HFF-Myc (cell line): Measurements from ENCODE around the gene KRTAP9-8.
"Not testable (repeated sequence)": the region's sequence is repeated elsewhere in the genome, so short reads cannot be mapped to it uniquely, and the experiment has no call there.

Experiments
- DNase-seq: peaks from one replicate; pipeline ENCODE4 v3.0.0-alpha.2; 2011; ENCODE audit warnings: low read depth; ENCODE audit errors: extremely low read depth
- H3K4me3 ChIP-seq: replicated peaks from 2 replicates; pipeline ENCODE4 v1.5.1; 2011; ENCODE audit warnings: low read depth, mild to moderate bottlenecking, control low read depth, low read length
- TF ChIP-seq, protein P1 (sequence below): IDR thresholded peaks from 2 replicates; pipeline ENCODE4 v1.5.1; 2012; ENCODE audit warnings: mild to moderate bottlenecking, low read depth, low read length, control low read depth; ENCODE audit errors: missing control alignments

The KRTAP9-8 gene

DNA sequence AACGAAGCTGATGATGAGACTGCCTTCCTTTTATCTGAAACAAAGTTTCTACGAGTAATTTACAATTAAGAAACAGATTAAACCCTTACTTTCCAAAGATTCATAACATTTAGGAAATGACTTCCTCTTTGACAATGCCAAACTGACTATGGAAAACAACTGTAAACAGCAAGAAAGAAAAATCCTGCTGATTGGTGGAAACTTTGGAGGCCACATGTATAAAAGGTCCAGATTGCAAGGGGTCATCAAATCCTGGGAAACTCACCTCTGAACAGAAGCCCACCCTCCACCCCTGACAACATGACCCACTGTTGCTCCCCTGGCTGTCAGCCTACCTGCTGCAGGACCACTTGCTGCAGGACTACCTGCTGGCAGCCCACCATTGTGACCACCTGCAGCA lies 27.3 kb downstream of the KRTAP9-8 start, which contains the start of gene KRTAP9-6:
KRTAP9-6 (plus strand) TSS at position 301 of the 400 bp plus-strand sequence; CDS start at position 301, 0 bp downstream.
- no peak for DNase-seq
- H3K4me3 ChIP-seq: no peak within 1 kb of the TSS
- TF ChIP-seq, protein P1, sequence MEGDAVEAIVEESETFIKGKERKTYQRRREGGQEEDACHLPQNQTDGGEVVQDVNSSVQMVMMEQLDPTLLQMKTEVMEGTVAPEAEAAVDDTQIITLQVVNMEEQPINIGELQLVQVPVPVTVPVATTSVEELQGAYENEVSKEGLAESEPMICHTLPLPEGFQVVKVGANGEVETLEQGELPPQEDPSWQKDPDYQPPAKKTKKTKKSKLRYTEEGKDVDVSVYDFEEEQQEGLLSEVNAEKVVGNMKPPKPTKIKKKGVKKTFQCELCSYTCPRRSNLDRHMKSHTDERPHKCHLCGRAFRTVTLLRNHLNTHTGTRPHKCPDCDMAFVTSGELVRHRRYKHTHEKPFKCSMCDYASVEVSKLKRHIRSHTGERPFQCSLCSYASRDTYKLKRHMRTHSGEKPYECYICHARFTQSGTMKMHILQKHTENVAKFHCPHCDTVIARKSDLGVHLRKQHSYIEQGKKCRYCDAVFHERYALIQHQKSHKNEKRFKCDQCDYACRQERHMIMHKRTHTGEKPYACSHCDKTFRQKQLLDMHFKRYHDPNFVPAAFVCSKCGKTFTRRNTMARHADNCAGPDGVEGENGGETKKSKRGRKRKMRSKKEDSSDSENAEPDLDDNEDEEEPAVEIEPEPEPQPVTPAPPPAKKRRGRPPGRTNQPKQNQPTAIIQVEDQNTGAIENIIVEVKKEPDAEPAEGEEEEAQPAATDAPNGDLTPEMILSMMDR: no peak

DNA sequence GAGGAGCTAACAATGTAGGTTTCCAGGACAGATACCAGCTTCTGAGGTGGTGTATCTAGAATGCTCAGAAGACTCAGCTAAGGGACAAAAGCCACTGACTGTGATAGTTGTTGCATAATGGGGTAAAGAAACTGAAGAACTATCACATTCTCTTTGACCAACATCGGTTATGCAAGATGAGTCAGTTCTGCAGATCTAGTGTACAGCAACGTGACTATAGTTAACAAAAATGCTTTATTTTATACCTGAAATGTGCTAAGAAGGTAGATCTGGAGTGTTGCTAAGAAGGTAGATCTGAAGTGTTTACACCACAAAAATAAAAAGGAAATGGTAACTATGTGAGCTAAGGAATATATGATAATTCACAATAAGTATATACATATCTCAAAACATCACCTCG lies 29.9 kb downstream of the KRTAP9-8 start:
- no peak for DNase-seq
- TF ChIP-seq, protein P1: no peak
- H3K4me3 ChIP-seq: no peak overlapping the region

DNA sequence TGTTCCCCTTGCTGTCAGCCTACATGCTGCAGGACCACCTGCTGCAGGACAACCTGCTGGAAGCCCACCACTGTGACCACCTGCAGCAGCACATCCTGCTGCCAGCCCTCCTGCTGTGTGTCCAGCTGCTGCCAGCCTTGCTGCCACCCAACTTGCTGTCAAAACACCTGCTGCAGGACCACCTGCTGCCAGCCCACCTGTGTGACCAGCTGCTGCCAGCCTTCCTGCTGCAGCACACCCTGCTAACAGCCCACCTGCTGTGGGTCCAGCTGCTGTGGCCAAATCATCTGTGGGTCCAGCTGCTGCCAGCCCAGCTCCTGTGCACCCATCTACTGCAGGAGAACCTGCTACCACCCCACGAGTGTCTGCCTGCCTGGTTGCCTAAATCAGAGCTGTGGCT lies 33.5 kb downstream of the KRTAP9-8 start:
- not testable (repeated sequence) for H3K4me3 ChIP-seq, DNase-seq

DNA sequence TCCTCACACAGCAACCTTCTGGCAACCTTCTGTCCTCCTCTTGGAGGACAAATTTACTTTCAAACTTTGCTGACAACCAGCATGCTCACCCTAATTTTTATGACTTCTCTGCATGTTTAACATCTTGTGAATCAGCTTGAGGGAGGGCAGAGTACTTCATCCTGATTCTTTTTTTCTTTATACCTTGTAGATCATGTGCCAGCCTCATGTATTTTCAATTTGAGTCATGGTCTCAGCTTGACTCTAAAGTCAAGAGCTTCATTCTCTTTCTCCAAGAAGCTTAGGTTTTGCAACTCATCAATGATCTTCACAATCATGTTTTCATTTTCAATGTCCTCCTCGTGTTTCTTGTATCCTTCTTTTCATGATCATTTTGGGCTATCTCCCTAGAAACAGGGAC lies 34.1 kb downstream of the KRTAP9-8 start:
- TF ChIP-seq, protein P1: no peak
- no peak overlapping the region for H3K4me3 ChIP-seq
- no peak for DNase-seq

DNA sequence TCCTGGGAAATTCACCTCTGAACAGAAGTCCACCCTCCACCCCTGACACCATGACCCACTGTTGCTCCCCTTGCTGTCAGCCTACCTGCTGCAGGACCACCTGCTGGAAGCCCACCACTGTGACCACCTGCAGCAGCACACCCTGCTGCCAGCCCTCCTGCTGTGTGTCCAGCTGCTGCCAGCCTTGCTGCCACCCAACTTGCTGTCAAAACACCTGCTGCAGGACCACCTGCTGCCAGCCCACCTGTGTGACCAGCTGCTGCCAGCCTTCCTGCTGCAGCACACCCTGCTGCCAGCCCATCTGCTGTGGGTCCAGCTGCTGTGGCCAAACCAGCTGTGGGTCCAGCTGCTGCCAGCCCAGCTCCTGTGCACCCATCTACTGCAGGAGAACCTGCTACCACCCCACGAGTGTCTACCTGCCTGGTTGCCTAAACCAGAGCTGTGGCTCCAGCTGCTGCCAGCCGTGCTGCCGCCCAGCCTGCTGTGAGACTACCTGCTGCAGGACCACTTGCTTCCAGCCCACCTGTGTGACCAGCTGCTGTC lies 37.9 kb downstream of the KRTAP9-8 start, which contains the start of gene KRTAP9-7:
KRTAP9-7 (plus strand) TSS at position 51 of the 543 bp plus-strand sequence; CDS start at position 51, 0 bp downstream.
- not testable (repeated sequence) for DNase-seq, H3K4me3 ChIP-seq

DNA sequence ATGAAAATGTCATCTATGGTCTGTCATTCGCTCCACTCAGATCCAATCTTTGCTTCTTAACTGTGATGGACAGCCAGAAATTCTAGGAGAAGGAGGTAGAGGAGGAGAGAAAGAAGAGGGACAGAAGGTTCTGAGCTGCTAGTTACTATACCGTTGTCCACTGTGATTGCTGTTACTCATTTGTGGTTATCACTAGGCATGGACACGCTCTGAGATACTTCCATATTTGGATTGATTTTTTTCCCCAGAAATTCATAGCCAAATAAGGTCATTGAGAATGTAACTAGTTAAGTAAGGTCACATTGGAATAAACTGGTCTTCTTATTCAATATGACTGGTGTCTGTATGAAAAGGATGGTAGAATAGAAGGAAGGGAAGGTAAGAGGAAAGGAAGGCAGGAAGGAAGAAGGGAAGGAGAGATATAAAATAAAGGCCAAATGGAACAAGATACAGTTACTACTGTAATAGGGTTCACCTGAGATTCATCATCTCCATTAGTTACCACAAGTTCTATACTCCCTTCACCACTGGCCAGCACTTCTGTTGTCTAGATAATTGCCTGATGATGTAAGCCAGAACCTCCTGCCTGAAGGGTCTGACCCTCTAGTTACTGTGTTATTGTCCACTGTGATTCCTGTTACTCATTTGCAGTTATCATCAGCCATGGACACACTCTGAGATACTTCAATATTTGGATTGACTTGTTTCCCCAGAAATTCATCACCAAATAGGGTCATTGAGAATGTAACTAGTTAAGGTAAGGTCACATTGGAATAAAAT lies 40.6 kb downstream of the KRTAP9-8 start:
- no peak for DNase-seq
- TF ChIP-seq, protein P1: no peak
- H3K4me3 ChIP-seq: no peak overlapping the region

DNA sequence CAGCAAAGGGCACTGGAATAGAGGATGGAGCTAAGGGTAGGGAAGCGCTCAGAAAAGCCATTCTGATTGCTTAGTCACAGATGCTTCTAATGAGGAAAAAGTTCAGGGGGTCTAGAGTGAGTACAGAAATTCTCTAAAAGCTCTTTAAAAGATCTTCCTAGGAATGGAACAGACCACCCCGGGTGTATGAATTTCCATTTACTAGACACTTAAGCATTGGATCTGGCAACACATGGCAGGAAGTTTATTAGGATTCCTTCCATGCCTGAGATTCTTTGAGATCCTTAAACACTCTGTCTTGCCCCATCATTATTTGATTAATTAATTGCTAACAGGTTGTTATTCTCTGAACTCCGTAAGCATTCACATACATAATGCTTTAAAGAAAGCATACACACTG lies 46.2 kb downstream of the KRTAP9-8 start:
- peak; percentile 83 for DNase-seq
- no peak overlapping the region for H3K4me3 ChIP-seq
- TF ChIP-seq, protein P1: no peak

DNA sequence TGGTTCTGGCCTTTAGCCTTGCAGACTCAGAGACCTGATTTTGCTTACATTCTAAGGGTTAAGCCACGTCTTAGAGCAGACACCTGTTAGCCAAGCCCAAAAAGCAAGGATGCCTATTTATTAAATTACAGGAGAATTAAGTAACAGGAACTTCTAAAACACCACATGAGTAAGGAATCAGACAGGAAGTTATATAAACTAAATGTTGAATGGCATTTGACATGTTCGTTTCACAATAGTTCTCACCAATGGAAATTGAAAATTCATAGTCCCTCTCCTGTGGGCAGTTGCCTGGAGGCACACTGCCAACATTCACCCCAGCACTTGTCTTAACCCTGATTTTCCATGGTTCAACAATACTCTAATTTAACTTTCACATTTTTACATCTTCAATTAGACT lies 46.7 kb downstream of the KRTAP9-8 start:
- H3K4me3 ChIP-seq: no peak overlapping the region
- peak; percentile 22 for DNase-seq
- TF ChIP-seq, protein P1: no peak
